ENCODE measurements around the gene VSTM2B. TPM values are rescaled to one million over a fixed set of nuclear protein-coding genes. Genes with fewer than 3 reads are reported as not detected.

VSTM2B gene
- total RNA-seq, 1 experiment from 2014 or later, result not detected

DNA sequence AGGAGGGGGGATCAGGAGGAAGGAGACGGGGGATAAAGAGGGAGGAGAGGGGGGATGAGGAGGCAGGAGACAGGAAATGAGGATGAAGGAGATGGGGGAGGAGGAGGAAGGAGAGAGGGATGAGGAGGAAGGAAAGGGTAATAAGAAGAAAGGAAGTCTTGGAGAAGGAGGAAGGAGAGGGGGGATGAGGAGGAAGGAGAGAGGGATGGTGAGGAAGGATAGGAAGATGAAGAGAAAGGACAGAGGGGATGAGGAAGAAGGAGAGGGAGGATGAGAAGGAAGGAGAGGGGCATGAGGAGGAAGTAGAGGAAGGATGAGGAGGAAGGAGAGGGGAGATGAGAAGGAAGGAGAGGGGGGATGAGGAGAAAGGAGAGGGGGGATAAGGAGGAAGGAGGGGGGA lies 13.0 kb upstream of the VSTM2B start:
- in situ Hi-C loops (cut with HindIII; ENCODE audit: low pct_unique_long_range_greater_than_20kb, low sequenced_read_pairs), result no loop called here
- Histone ChIP-seq H3K4me3 (ENCODE audit: low read depth in 2 of 2, low read length in 2 of 2) (no peak overlapping the region), H3K9me3 (ENCODE audit: control insufficient read depth, insufficient read depth, low read depth, low read length) (no peaks in the 10 kb centered on the region), H3K27me3 (ENCODE audit: control insufficient read depth, insufficient read depth, low read length) (peaks cover 5% of the 10 kb centered on the region; the same call in 1 of the 2 replicates), H3K36me3 (ENCODE audit: control insufficient read depth, insufficient read depth, low read length) (no peaks in the 10 kb centered on the region), H3K27ac (ENCODE audit: low read length) (no peak overlapping the region), H3K4me1 (ENCODE audit: control insufficient read depth, insufficient read depth, low read length) (no peaks in the 10 kb centered on the region)
- ChIA-PET POLR2A (no interaction called here), CTCF (no interaction called here)
- DNase-seq (ENCODE audit: low read depth, low spot score) (no peak), ATAC-seq (no peak)
- TF ChIP-seq REST (IDR thresholded peaks at IDR 0.05; ENCODE audit: insufficient read depth in 1 of 2, low read depth in 2 of 2, low read length in 1 of 2), result no peak
- TF ChIP-seq, protein P1, sequence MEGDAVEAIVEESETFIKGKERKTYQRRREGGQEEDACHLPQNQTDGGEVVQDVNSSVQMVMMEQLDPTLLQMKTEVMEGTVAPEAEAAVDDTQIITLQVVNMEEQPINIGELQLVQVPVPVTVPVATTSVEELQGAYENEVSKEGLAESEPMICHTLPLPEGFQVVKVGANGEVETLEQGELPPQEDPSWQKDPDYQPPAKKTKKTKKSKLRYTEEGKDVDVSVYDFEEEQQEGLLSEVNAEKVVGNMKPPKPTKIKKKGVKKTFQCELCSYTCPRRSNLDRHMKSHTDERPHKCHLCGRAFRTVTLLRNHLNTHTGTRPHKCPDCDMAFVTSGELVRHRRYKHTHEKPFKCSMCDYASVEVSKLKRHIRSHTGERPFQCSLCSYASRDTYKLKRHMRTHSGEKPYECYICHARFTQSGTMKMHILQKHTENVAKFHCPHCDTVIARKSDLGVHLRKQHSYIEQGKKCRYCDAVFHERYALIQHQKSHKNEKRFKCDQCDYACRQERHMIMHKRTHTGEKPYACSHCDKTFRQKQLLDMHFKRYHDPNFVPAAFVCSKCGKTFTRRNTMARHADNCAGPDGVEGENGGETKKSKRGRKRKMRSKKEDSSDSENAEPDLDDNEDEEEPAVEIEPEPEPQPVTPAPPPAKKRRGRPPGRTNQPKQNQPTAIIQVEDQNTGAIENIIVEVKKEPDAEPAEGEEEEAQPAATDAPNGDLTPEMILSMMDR (IDR thresholded peaks at IDR 0.05), result no peak
- no peak for TF ChIP-seq POLR2AphosphoS5 (IDR thresholded peaks at IDR 0.05; ENCODE audit: low read depth, low read length)
- no peak for TF ChIP-seq SIN3A (IDR thresholded peaks at IDR 0.05; ENCODE audit: borderline replicate concordance, insufficient read depth, low read depth, low read length)
- TF ChIP-seq TCF7L2 (IDR thresholded peaks at IDR 0.05; ENCODE audit: low read depth, low read length), result no peak
- BruUV-seq (replicated peaks), result no TSS peak
- intact Hi-C loops (cut with micrococcal nuclease; ENCODE audit: unreplicated experiment), result no loop called here

GRCh38 chr19:29514525-29515232 lies 11.1 kb upstream of the VSTM2B start:
- Histone ChIP-seq H3K4me3 (ENCODE audit: low read depth in 2 of 2, low read length in 2 of 2) (no peak overlapping the region), H3K27me3 (ENCODE audit: control insufficient read depth, insufficient read depth, low read length) (no peaks in the 10 kb centered on the region; the same call in 1 of the 2 replicates), H3K27ac (ENCODE audit: low read length) (no peak overlapping the region), H3K9me3 (ENCODE audit: control insufficient read depth, insufficient read depth, low read depth, low read length) (no peaks in the 10 kb centered on the region), H3K36me3 (ENCODE audit: control insufficient read depth, insufficient read depth, low read length) (no peaks in the 10 kb centered on the region), H3K4me1 (ENCODE audit: control insufficient read depth, insufficient read depth, low read length) (no peaks in the 10 kb centered on the region)
- in situ Hi-C loops (cut with HindIII; ENCODE audit: low pct_unique_long_range_greater_than_20kb, low sequenced_read_pairs) (no loop called here), intact Hi-C loops (cut with micrococcal nuclease; ENCODE audit: unreplicated experiment) (no loop called here)
- ChIA-PET POLR2A (no interaction called here), CTCF (no interaction called here)
- TF ChIP-seq REST (IDR thresholded peaks at IDR 0.05; ENCODE audit: insufficient read depth in 1 of 2, low read depth in 2 of 2, low read length in 1 of 2) (no peak), SIN3A (IDR thresholded peaks at IDR 0.05; ENCODE audit: borderline replicate concordance, insufficient read depth, low read depth, low read length) (no peak), POLR2AphosphoS5 (IDR thresholded peaks at IDR 0.05; ENCODE audit: low read depth, low read length) (no peak), TCF7L2 (IDR thresholded peaks at IDR 0.05; ENCODE audit: low read depth, low read length) (no peak)
- TF ChIP-seq, protein P1 (IDR thresholded peaks at IDR 0.05), result no peak
- BruUV-seq (replicated peaks), result no TSS peak
- DNase-seq (ENCODE audit: low read depth, low spot score) (peak; percentile 13), ATAC-seq (peak; percentile 63)
